SW 1271 (cell line): ENCODE results near the gene FGFR3.

ENCODE experiments used
- DNase-seq, 2 experiments: peaks; one replicate each; lab custom pipeline; 2025; lab: John Stamatoyannopoulos, UW

FGFR3 gene

DNA sequence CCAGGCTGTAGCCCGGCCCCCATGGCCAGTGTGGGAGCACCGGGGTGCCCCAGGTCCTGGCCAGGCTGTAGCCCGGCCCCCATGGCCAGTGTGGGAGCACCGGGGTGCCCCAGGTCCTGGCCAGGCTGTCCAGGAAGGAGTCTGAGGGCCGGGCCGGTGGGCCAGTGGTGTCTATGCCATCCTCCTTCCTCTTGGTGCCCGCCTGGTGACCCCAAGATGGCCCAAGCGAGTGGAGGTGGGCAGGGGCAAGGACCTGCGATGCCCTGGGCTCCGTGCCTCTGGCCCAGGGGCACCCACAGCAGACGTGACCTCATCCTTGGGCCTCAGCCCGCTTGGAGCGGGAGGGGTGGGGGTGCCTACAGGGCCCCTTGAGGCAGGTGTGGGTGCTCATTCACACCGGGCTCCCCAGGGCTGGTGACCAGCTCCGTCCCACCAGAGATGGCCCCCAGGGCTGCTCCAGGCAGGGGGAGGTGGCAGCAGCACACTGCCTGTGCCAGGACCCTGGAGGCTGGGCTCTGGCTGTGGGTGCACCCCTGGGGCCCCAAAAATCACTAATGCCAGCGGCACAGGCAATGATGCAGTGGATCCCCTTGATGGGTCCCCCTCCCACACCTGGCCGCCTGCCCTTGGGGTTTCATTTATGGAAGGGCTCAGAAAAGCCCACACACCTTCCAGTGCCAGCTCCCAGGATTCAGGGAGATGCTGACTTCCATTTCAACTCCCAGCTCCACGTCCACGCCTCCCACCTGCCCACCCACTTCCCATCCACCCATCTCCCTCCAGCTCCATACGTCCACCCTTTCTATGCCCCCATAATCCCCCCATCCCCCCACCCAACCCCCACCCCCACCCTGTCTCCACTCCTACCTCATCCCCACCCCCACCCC, 36.0 kb upstream of the FGFR3 start:
- no peak for DNase-seq

DNA sequence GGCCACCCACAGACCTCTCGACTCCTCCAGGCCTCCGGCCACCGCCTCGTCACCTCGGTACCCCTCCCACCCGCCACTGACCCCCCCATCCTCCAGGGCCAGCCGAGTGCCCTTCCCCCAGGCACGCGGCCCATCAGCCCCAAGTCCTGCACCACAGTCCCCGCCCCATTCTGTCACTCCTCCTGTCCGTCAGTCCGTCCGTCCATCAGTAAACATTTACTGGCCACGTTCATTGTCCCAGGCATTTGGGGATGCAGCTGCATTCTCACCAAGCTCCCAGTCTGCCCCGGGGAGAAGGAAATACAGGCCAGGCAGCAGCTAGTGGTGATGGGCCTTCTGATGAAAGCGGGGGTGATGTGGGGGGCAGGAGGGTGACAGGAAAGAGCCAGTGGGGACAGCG, 35.3 kb upstream of the FGFR3 start:
- no peak for DNase-seq

DNA sequence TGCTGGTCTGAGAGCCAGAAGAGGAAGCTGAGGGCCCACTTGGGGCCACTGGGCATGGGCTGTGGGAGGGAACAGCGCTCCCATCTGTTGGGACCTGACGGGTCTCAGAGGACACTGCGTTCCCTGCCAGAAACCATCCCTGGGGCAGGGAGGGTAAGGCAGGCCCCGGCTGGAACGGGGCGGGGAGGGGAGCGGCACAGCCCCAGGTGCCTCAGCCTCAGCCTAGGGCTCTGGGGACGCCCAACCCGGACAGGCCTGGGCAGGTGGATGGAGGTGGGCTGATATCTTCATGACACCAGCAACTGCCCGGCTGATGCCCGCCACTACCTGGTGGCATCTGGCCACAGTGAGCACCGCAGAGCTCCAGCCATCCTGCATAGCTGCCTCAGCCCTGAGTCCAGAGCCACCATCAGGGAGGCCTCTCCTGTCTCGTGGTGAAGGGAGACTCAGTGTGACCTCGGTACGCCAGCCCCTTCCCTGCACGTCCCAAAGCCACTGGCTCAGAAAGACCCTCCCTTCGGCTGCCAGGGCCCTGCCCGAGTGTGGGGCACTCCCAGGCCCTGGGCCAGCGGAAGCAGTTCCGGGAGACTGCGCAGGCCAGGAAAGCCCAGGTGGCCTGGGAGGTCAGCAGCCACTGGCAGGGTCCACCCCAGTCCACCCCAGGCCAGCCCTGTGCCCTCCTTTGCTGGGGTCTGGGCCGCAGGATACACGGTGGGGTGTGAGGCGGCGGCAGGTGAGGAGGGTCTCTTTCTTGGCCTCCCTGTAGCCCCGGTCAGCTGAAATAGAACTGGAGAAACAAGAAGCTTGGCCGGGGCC, 34.6 kb upstream of the FGFR3 start:
- DNase-seq: no peak

DNA sequence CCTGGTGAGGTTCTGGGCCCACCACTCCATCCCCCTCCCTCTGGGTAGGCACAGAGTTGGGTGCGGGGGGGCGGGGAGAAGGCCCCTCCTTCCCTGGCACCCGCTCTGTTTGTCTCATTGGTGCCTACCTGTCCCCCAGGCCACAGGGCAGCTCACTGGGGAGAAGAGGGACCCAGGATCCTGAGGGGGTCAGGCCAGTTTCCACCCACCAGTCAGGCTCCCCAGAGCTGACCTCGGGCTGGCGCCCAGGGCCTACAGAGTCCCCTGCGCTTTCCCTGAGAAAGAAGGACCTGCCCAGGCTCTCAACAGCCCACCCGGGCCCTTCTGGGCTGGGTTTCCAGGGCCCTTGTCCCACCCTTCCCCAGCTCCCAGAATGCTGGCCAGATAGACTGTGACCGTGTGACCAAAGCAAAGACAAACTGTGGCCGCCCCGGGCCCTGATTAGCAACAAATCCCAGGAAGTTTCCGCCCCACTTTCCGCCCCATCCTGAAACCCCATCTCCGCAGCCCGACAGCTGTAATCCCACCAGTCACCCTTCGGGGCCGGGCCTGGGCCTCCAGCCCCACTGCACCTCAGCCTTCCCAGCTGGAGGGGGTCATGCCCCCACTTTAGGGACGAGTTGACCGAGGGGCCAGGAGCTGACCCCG, 33.8 kb upstream of the FGFR3 start:
- no peak for DNase-seq

DNA sequence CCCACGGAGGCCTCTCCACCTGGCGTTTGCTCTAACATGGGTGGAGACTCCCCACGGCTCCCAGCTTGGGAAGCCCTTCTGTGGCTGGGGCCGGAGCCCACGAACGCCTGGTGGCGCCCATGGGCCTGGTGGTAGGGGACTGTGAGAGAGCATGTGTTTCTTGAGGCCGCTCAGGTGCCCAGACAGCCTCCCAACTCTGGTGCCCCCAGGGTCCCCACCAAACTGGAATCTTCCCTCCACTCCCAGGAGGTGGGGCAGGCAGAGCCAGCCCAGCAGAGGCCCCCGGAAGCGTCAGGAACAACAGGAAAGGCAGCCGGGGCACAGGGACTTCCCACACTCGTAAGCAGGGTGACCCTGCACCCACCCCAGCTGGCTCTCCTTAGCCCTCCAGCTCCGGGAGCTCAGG, 33.3 kb upstream of the FGFR3 start:
- no peak for DNase-seq

DNA sequence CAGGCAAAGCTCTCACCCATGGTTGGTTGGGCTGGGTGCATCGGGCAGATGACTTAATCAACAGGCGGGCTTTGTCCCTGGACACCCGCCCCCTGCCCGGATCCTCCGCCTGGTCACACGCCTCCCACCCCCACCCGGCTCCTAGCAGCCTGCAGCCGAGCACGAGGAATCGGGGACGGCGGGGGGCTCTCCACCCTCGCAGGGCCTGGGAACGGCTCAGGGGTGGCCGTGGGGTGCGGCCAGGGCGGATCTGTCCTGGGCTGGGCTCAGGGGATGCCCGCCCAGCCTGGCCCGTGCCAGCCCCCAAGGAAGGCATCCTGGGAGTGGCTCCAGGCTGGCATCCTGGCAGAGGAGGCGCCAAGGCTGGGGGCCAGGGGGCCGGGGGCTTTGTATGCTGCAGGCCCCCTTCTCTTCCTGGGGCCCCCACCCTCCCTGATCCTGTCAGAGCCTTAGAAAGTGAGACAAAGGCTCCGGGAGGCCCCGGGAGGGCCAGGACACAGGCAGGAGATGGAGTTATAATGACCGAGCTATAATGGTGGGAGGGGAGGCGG, 32.5 kb upstream of the FGFR3 start:
- no peak for DNase-seq

DNA sequence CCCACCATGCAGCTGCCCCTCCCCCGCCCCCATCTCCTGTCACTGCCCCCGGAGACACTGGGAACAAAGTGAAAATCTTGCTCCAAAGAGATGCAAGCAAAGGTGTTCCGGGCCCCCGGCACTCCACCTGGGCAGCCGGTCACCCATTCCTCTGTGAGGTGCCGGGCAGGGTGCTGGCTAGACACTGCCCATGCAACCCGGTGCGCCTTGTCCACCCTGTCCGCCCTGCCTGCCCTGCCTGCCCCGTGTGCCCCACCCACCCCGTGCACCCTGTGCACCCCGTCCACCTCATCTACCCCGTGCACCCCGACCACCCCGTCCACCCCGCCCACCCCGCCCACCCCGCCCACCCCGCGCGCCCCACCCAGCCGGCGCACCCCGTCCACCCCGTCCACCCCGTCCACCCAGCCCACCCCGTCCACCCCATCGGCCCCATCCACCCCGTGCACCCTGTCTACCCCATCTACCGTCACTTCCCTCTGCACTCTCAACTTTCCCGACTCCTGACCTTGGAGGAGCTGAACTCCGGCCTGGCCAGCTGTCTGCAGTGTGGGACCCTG, 31.9 kb upstream of the FGFR3 start:
- DNase-seq: no peak

DNA sequence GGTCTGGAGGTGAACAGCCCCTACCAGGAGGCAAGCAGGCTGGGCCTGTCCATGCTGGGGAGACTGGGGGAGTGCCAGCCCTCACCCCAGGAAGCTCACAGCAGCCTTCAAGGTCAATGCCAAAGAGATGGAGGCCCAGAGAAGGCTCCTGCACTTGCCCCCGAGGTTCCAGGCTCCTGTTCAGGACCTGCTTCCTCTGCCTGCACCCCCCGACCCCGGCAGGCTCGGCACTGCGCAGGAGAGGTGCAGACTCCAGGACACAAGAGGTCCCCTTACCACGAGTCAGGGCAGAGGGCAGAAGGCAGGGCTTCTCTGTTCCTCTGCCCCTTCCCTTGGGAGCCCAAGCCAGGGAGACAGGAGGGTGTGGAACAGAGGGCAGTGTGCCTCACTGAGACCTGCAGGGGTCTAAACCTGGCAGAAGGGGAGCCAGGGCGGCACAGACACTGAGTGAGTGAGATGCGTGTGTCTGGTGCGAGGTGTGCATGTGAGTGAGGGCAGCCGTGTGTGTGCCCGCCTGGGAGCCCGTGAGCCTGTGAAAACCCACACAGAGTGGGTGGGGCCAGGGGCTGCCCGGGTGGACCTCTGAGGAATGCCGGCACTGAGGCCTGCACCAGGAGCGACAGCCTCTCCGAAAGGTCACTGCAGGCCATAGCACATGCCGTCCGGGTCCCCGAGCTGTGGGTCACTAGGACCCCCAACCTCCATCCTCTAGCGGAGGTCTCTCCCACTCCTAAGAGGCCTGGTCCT, 30.7 kb upstream of the FGFR3 start:
- DNase-seq: no peak

DNA sequence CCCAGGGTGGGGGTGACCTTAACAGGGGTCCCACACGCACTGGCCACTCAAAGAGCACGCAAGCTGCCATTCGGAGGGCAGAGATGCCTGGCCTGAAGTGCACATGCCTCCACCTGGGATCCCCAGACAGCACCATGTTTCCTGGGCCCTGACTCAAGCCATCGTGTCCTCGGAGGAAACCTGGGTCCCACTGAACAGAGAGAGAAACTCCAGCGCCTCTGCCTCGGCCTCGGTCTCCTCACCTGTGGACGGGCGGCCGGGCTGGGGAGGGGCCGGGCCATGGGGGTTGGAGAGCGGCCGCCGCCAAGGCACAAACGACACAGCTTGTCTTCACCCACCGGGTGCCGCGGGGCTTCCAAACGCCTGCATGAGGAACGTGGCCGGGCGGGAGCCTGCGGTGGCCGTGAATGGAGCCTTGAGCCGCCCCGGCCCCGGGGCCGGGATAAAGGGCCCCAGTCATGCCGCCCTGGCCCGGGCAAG, 30.0 kb upstream of the FGFR3 start:
- DNase-seq: no peak

DNA sequence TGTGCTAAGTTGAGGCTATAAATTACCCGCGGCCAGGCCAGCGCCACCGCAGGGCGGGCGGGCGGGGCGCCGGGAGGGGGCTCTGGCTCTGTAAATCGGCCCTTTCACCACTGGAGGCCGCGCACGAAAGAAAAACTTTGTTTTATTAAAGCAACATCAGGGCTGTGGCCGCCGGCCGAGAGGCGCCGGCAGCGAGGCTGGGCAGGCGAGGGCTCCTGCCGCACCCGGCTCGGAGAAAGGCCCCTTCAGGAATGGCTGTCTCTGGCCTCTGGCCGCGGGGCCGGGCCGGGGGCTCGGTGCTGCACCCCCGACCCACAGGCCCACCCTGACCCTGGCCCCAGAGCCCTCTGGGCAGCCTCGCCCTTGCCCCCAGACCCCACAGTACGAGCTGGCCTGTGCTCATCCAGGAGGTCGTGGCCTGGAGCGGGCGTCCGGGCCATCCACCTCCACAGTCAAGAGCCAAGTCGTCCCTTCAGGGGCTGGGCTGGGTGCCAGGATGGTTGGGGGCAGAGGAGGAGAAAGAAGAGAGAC, 29.5 kb upstream of the FGFR3 start:
- no peak for DNase-seq

DNA sequence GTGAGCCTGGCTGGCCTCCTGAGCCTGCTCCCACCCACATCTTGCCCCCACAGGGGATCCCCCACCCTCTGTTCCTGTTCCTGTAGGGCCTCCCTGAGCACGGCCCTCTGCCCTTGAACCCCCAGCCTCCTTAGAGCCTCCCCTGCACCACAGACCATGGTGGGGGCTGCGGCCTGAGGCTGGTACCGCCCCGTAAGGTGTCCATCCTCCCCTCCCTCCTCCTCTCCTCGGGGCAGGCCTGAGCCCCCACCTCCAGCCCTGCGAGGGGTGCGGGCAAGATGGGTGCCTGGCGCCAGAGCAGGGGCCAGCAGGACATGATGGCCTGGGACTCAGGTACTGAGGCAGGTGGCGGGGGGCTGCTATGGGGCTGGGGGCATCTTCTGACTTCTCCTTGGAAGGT, 28.4 kb upstream of the FGFR3 start:
- DNase-seq: no peak

DNA sequence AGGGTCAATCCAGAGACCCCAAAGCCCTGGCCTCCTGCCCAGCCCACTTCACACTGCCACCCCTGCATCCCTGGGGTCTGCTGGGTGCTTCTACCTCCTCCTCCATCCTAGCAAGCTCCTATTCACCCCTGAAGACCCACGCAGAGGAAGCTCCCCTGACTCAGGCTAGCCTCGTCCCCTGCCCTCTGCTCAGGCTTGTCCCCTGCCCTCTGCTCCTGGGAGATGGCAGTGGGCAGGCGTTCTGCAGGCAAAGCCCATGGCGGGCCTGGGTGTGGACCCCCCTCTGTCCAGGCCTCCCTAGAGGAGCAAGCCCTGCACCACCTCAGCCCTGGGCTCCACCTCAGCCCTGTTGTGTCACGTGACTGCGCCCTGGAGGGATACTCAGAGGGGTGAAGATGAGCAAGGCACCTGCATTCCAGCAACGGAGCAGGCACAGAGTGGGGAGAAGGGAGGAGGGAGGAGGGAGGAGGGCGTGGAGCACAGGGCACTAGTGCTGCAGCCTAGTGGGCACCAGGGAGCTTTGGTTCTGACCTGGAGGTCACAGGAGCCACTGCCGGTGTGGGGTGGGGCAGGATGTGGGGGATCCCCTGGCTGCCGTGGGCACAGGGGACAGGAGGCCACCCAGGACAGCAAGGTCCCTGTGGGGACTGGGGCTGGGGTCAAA, 27.6 kb upstream of the FGFR3 start:
- DNase-seq: no peak

DNA sequence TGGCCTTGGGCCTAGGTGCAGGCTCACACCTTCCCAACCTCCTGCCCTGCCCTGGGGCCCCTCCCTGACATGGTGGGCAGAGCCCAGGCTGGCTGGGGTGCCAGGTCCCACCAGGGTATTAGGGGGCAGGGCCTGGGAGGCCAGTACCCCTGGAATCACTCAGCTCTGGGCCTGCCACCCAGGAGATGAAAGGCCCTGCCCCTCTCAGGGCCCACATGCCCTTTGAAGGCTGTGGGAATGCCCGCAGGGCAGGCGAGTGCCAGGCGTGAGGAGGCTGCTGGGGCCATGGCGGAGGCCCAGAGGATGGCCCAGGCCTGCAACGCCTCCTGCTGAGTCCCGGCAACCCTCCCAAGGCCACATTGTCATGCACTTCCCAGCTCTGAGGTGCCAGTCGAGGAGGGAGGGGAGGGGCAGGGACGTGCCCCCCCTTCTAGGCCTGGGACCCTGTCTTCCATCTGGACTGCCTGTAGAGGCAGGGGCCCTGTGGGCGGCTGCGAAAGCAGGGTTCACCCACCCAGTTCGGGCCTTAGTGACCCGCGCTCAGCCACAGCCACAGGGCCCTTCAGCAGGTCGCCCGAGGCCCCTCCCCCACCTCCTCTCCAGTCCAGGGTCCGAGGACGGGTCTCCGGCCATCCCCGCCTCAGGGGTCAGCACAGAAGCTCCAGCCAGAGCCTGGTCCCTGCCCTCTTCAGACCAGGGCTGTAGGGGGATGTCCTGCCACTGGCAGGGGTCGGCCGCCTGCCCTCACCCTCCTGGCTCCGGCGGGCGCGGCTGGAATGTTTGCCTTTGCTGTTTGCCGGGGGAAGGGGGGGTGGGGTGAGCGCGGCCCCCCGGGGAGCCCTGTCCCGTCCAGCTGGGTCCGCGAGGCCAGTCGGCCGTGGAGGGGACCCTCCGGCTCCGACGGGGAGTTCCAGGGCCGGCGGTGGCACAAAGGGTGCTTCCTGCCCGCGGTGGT, 26.7 kb upstream of the FGFR3 start:
- DNase-seq: no peak

DNA sequence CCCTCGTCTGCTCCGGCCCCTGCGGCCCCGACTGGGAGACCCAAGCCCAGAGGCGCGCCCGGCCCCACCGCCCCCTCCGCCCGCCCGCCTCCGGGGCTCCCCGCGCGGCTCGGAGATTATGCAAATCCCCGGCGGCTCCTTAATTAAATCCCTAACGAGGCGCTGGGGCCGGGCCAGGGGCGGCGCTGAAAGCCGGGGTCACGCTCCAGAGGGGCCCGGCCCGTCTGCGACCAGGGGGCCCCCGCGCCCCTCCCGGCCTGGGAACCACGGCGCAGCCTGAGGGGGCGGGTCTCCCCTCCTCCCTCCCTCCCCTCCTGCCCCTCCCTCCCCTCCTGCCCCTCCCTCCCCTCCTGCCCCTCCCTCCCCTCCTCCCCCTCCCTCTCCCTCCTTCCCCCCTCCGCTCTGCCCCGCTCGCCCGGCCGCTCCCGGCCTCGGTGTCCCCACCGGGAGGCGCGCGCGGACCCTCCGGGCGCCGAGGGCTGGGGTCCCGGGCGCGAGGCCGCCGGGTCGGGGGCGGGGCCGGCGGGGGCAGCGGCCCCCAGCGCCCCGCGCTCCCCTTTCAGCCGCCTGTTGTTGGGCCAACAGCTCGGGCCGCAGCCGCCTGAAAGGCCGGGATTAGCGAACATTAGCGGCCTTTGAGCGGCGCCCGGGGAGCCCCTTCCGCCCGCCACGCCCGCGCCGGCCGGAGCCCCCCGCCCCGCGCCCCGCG, 25.9 kb upstream of the FGFR3 start:
- no peak for DNase-seq

DNA sequence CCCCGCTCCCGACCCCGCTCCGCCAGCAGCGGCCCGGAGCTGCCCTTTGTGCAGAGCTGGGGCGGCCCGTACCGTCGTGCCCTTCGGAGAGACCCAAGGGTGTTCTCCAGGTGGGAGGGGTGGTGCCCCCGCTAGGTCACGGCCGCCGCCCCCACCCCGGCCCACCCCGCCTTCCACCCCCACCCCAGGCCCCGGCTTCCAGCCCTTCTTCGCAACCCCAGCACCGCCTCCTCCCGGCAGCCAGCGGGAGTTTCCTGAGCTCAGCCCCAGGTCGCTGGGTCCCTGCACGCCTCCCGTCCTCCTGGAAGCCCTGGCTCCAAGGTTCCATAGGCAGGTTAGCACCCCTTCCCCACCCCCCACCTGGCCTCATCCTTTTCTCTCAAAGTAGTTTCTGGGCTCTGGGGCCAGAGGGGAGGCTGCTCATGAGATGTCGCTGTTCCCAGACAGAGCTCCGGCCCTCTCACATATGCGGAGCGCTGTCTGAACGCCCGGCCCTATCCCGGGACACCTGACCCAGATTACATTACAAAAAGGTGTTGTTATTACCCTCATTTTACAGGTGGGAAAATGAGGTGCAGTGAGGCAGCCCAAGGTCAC, 25.2 kb upstream of the FGFR3 start:
- no peak for DNase-seq

DNA sequence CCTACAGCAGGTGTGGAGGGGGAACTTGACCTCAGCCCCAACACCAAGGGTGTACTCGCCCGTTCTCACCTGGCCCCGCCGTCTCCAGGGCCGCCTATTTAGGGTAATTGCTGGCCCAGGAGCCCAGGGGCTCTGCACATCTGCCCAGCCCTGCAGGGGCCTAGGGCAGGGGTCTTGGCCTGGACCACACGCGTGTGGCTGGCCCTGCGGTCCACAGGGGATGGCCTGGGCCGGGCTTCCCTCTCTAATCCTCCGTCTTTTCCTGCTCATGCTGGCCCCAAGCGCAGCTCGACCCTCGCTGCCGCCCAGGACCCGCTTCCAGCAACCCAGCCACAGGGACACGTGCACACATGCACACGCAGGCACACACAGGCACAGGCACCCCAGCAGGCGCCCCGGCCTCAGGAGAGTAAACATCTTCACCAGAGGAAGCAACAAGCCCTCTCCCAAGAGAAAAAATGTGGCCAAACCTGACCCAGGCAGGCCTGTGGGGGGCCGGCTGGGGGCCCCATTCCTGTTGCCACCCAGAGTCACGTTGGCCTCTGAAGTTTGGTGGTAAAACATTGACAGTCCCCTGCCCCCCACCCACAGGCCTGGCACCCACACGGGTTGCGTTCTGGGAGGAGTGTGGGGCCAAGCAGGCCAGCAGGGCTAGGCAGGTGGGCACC, 24.6 kb upstream of the FGFR3 start:
- no peak for DNase-seq

DNA sequence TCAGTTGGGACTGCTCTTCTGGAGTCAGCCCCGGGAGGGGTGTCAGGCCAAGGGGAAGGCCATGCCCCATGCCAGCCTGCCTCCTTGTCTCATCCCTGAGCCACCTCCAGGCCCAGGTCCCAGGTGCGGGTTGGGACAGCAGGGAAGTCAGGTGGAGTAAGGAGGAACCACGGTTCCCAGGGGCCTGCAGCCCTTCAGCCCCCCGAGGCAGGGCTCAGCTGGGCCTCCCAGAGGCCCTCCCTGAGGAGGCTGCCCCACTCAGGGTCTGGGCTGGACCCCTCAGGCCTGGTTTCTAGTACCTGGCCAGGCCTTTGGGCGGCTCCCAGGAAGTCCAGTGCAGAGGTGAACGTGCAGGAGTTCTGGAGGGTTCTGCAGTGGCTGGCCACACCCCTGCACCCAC, 23.4 kb upstream of the FGFR3 start:
- no peak for DNase-seq

DNA sequence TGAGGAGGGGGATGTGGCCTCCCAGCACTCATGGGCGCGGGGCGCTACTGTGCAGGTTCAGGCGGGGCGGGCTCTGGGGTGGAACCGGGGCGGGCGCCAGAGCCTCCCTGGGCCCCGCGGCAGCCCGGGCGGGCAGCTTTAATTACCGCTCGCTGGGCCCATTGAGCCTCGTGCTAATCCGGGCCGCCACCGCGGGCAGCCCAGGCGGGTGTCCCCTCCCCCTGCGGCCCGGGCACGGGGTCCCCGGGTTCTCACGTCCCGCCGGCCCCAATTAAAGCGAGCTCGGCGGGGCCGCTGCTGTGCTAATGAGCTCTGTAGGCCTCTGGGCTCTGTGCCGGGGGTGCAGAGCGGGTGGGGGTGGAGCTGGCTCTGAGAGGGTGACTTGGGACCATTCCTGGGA, 22.8 kb upstream of the FGFR3 start:
- no peak for DNase-seq
